Mesenchymal stem cell (in vitro differentiated cells and primary cell): Measurements from ENCODE around the gene OPHN1.

Experiments used
- DNase-seq: peaks from one replicate; pipeline ENCODE4 v3.0.0-alpha.2; 2013
- H2AFZ ChIP-seq: one replicate; pipeline ENCODE4 v1.6.1; 2013; ENCODE audit warnings: low read depth, mild to moderate bottlenecking, control low read depth, inconsistent platforms, low read length, moderate library complexity
- H2AK5ac ChIP-seq: 2 replicates; pipeline ENCODE4 v1.6.1; 2013; ENCODE audit warnings: low read length, moderate library complexity, mild to moderate bottlenecking, inconsistent platforms; ENCODE audit not compliant: severe bottlenecking
- H2BK120ac ChIP-seq: one replicate; pipeline ENCODE4 v1.6.1; 2013; ENCODE audit warnings: low read depth, mild to moderate bottlenecking, inconsistent platforms, low read length, moderate library complexity
- H2BK12ac ChIP-seq, 2 experiments: one replicate each; pipeline ENCODE4 v1.6.1; 2013; ENCODE audit warnings: inconsistent platforms in 2 of 2, low read length in 2 of 2, mild to moderate bottlenecking in 2 of 2, moderate library complexity in 2 of 2, control low read depth in 1 of 2
- H2BK15ac ChIP-seq: one replicate; pipeline ENCODE4 v1.6.1; 2013; ENCODE audit warnings: mild to moderate bottlenecking, low read depth, inconsistent platforms; ENCODE audit not compliant: poor library complexity, severe bottlenecking
- H2BK5ac ChIP-seq: 2 replicates; pipeline ENCODE4 v1.6.1; 2013; ENCODE audit warnings: low read depth, mild to moderate bottlenecking, low read length, control low read depth, inconsistent platforms; ENCODE audit not compliant: poor library complexity, severe bottlenecking
- H3K14ac ChIP-seq, 2 experiments: one replicate each; pipeline ENCODE4 v1.6.1; 2013; ENCODE audit warnings: inconsistent platforms in 2 of 2, low read length in 2 of 2, control low read depth in 1 of 2, mild to moderate bottlenecking in 1 of 2, moderate library complexity in 1 of 2
- H3K18ac ChIP-seq, 2 experiments: one replicate each; pipeline ENCODE4 v1.6.1; 2013; ENCODE audit warnings: inconsistent platforms in 2 of 2, low read length in 2 of 2, control low read depth in 1 of 2, low read depth in 1 of 2, mild to moderate bottlenecking in 1 of 2
- H3K23ac ChIP-seq, 2 experiments: one replicate each; pipeline ENCODE4 v1.6.1; 2013; ENCODE audit warnings: inconsistent platforms in 2 of 2, low read length in 2 of 2, mild to moderate bottlenecking in 2 of 2, moderate library complexity in 2 of 2, control low read depth in 1 of 2
- H3K27ac ChIP-seq: 2 replicates; pipeline ENCODE4 v1.5.1; 2013; ENCODE audit warnings: mild to moderate bottlenecking, moderate library complexity, low read length, control low read depth, inconsistent platforms; ENCODE audit not compliant: poor library complexity, severe bottlenecking
- H3K27me3 ChIP-seq, 2 experiments: 2 replicates each; pipeline versions ENCODE4 v1.6.1 to v1.7.0; 2013; ENCODE audit warnings: low read length in 2 of 2, mild to moderate bottlenecking in 2 of 2, moderate library complexity in 2 of 2, control low read depth in 1 of 2, inconsistent platforms in 1 of 2; ENCODE audit not compliant: control insufficient read depth in 1 of 2, insufficient read depth in 1 of 2
- H3K36me3 ChIP-seq, 2 experiments: 2 replicates each; pipeline versions ENCODE4 v1.6.1 to v1.7.0; 2013; ENCODE audit warnings: low read length in 2 of 2, control low read depth in 1 of 2, inconsistent platforms in 1 of 2, low read depth in 1 of 2, mild to moderate bottlenecking in 1 of 2; ENCODE audit not compliant: insufficient read depth in 2 of 2, control insufficient read depth in 1 of 2
- H3K4ac ChIP-seq, 2 experiments: one replicate each; pipeline ENCODE4 v1.6.1; 2013; ENCODE audit warnings: inconsistent platforms in 2 of 2, low read length in 2 of 2, mild to moderate bottlenecking in 2 of 2, moderate library complexity in 2 of 2, control low read depth in 1 of 2, low read depth in 1 of 2
- H3K4me1 ChIP-seq: 2 replicates; pipeline ENCODE4 v1.6.1; 2013; ENCODE audit warnings: low read depth, low read length, control low read depth; ENCODE audit not compliant: control insufficient read depth, insufficient read depth
- H3K4me2 ChIP-seq: 2 replicates; pipeline ENCODE4 v1.6.1; 2013; ENCODE audit warnings: low read length, mild to moderate bottlenecking, inconsistent platforms; ENCODE audit not compliant: poor library complexity, severe bottlenecking
- H3K4me3 ChIP-seq, 2 experiments: 2 replicates each; pipeline versions ENCODE4 v1.5.1 to v1.7.0; 2013; ENCODE audit warnings: low read length in 2 of 2, mild to moderate bottlenecking in 2 of 2, control low read depth in 1 of 2, low read depth in 1 of 2; ENCODE audit not compliant: insufficient read depth in 1 of 2
- H3K79me1 ChIP-seq: replicated peaks from 2 replicates; pipeline ENCODE4 v1.6.1; 2013; ENCODE audit warnings: mild to moderate bottlenecking, control low read depth, low read length, inconsistent platforms; ENCODE audit not compliant: poor library complexity, severe bottlenecking
- H3K9ac ChIP-seq: 2 replicates; pipeline ENCODE4 v1.7.0; 2013; ENCODE audit warnings: mild to moderate bottlenecking, low read length, moderate library complexity
- H3K9me3 ChIP-seq: 2 replicates; pipeline ENCODE4 v1.7.0; 2013; ENCODE audit warnings: mild to moderate bottlenecking, low read length; ENCODE audit not compliant: control insufficient read depth
- H4K8ac ChIP-seq: one replicate; pipeline ENCODE4 v1.6.1; 2013; ENCODE audit warnings: inconsistent platforms, mild to moderate bottlenecking, low read length, moderate library complexity
- H4K91ac ChIP-seq: one replicate; pipeline ENCODE4 v1.6.1; 2013; ENCODE audit warnings: mild to moderate bottlenecking, low read length, inconsistent platforms
- WGBS: methylation state at CpG from one replicate; pipeline ENCODE4 v1.1.7; 2013; ENCODE audit warnings: mixed read lengths; 5-methylcytosine and 5-hydroxymethylcytosine counted together

OPHN1 gene

GRCh38 chrX:68234171-68234910 lies 199.0 kb downstream of the OPHN1 start:
- Histone ChIP-seq H2BK120ac (no peak overlapping the region), H3K9me3 (no peaks in the 10 kb centered on the region), H3K9ac (no peak overlapping the region), H4K8ac (no peak overlapping the region), H3K4me3 (no peak overlapping the region), H2AFZ (no peak overlapping the region), H2BK12ac (no peak overlapping the region), H2AK5ac (no peak overlapping the region), H3K4me1 (no peaks in the 10 kb centered on the region), H3K23ac (no peak overlapping the region), H4K91ac (no peak overlapping the region), H3K27me3 (peaks cover 0 to 20% of the 10 kb centered on the region in 2 experiments), H3K27ac (no peak overlapping the region), H3K36me3 (peaks cover 0 to 3% of the 10 kb centered on the region in 2 experiments), H3K4me2 (no peak overlapping the region), H2BK15ac (no peak overlapping the region), H3K18ac (no peak overlapping the region), H2BK5ac (no peak overlapping the region), H3K79me1 (no peaks in the 10 kb centered on the region), H3K14ac (no peak overlapping the region), H3K4ac (no peak overlapping the region)
- no peak for DNase-seq
- no CpG with 5 or more reads among the region's 6 CpGs for WGBS

GRCh38 chrX:68232206-68232605 lies 201.1 kb downstream of the OPHN1 start:
- Histone ChIP-seq H2BK15ac (no peak overlapping the region), H3K9ac (no peak overlapping the region), H4K8ac (no peak overlapping the region), H3K27me3 (peaks cover 0 to 17% of the 10 kb centered on the region in 2 experiments), H2AK5ac (no peak overlapping the region), H3K27ac (no peak overlapping the region), H3K18ac (no peak overlapping the region), H3K9me3 (no peaks in the 10 kb centered on the region), H2BK5ac (no peak overlapping the region), H2BK120ac (no peak overlapping the region), H3K79me1 (no peaks in the 10 kb centered on the region), H3K14ac (no peak overlapping the region), H3K23ac (no peak overlapping the region), H3K4ac (no peak overlapping the region), H4K91ac (no peak overlapping the region), H3K4me1 (no peaks in the 10 kb centered on the region), H3K4me2 (no peak overlapping the region), H2AFZ (no peak overlapping the region), H3K4me3 (no peak overlapping the region), H2BK12ac (no peak overlapping the region), H3K36me3 (no peaks in the 10 kb centered on the region)
- WGBS: 100% methylated on average over 3 of the region's 5 CpGs
- DNase-seq: no peak

- Histone ChIP-seq H4K91ac (no peak overlapping the region), H3K18ac (no peak overlapping the region), H3K4ac (no peak overlapping the region), H3K79me1 (no peaks in the 10 kb centered on the region), H3K14ac (no peak overlapping the region), H3K9me3 (no peaks in the 10 kb centered on the region), H2AFZ (no peak overlapping the region), H3K23ac (no peak overlapping the region), H3K27me3 (peaks cover 0 to 29% of the 10 kb centered on the region in 2 experiments), H3K36me3 (peaks cover 0 to 12% of the 10 kb centered on the region in 2 experiments), H3K4me1 (no peaks in the 10 kb centered on the region), H3K4me3 (no peak overlapping the region), H3K4me2 (no peak overlapping the region), H4K8ac (no peak overlapping the region), H2AK5ac (no peak overlapping the region), H2BK15ac (no peak overlapping the region), H3K9ac (no peak overlapping the region), H3K27ac (no peak overlapping the region), H2BK5ac (no peak overlapping the region), H2BK12ac (no peak overlapping the region), H2BK120ac (no peak overlapping the region)
- WGBS: no CpG with 5 or more reads among the region's 1 CpG
- DNase-seq: no peak
These were observed 224.3 kb downstream of the OPHN1 start for GRCh38 chrX:68209008-68209407.

GRCh38 chrX:68204521-68205038 lies 228.7 kb downstream of the OPHN1 start:
- Histone ChIP-seq H3K79me1 (no peaks in the 10 kb centered on the region), H3K4me3 (no peak overlapping the region), H3K4me1 (no peaks in the 10 kb centered on the region), H2BK15ac (no peak overlapping the region), H3K18ac (no peak overlapping the region), H3K27ac (no peak overlapping the region), H2BK5ac (no peak overlapping the region), H3K9me3 (no peaks in the 10 kb centered on the region), H2AK5ac (no peak overlapping the region), H3K23ac (no peak overlapping the region), H2BK12ac (no peak overlapping the region), H2BK120ac (no peak overlapping the region), H2AFZ (no peak overlapping the region), H3K27me3 (peaks cover 0 to 28% of the 10 kb centered on the region in 2 experiments), H3K14ac (no peak overlapping the region), H3K4ac (no peak overlapping the region), H4K8ac (no peak overlapping the region), H3K9ac (no peak overlapping the region), H4K91ac (no peak overlapping the region), H3K4me2 (no peak overlapping the region), H3K36me3 (peaks cover 4 to 8% of the 10 kb centered on the region in 2 experiments)
- WGBS: no CpG with 5 or more reads among the region's 1 CpG
- DNase-seq: no peak
